Panc1 (cell line): ENCODE data around the gene DECR2. TPM values are rescaled to one million over a fixed set of nuclear protein-coding genes. Genes with fewer than 3 reads are reported as not detected.

Source experiments
- ATAC-seq: fragments of 200-7000 bp; cut with Tn5 transposase; 2 replicates; pipeline ENCODE4 v1.9.1; 2020; ENCODE audit warnings: mild to moderate bottlenecking, moderate library complexity
- BruUV-seq: library from RNA; stranded (reverse); fragments of 400-500 nt; replicated peaks from 2 replicates; lab custom pipeline; 2021; lab: Mats Ljungman, UMichigan
- CTCF ChIA-PET: fragments of 300-600 bp; sonication (Branson Sonifier 250); formaldehyde crosslinking; loops from one replicate; lab custom pipeline; 2022; ENCODE audit warnings: antibody characterized with exemption; lab: Charles Lee
- POLR2A ChIA-PET: fragments of 300-600 bp; sonication (Branson Sonifier 250); formaldehyde crosslinking; loops from one replicate; lab custom pipeline; 2022; ENCODE audit warnings: antibody characterized with exemption; lab: Charles Lee
- DNase-seq: peaks from one replicate; pipeline ENCODE4 v3.0.0-alpha.2; 2010; ENCODE audit warnings: low read depth, low spot score
- H3K27ac ChIP-seq: 2 replicates; pipeline ENCODE4 v1.5.1; 2011; ENCODE audit warnings: mild to moderate bottlenecking, low read length, inconsistent platforms
- H3K27me3 ChIP-seq: fragments of 200-500 bp; sonication (Bioruptor generic); 2 replicates; pipeline ENCODE4 v1.6.0; 2014; ENCODE audit warnings: low read length, inconsistent platforms; ENCODE audit not compliant: control insufficient read depth, insufficient read depth
- H3K36me3 ChIP-seq: fragments of 200-500 bp; sonication (Bioruptor generic); 2 replicates; pipeline ENCODE4 v1.5.1; 2014; ENCODE audit warnings: inconsistent platforms, mild to moderate bottlenecking, low read length, moderate library complexity; ENCODE audit not compliant: control insufficient read depth, insufficient read depth
- H3K4me1 ChIP-seq: 2 replicates; pipeline ENCODE4 v1.5.1; 2011; ENCODE audit warnings: inconsistent platforms, mild to moderate bottlenecking, low read length, moderate library complexity; ENCODE audit not compliant: control insufficient read depth, insufficient read depth
- H3K4me3 ChIP-seq, 2 experiments: 2 replicates each; pipeline ENCODE4 v1.5.1; 2011 to 2012; ENCODE audit warnings: low read depth in 2 of 2, low read length in 2 of 2, mild to moderate bottlenecking in 2 of 2, inconsistent platforms in 1 of 2, moderate library complexity in 1 of 2
- H3K9me3 ChIP-seq: fragments of 200-500 bp; sonication (Bioruptor generic); 2 replicates; pipeline ENCODE4 v1.5.1; 2014; ENCODE audit warnings: low read depth, mild to moderate bottlenecking, inconsistent platforms, low read length, moderate library complexity; ENCODE audit not compliant: control insufficient read depth, insufficient read depth
- POLR2AphosphoS5 ChIP-seq: IDR thresholded peaks from 2 replicates; pipeline ENCODE4 v1.6.1; 2012; ENCODE audit warnings: mild to moderate bottlenecking, low read depth, low read length, moderate library complexity
- SIN3A ChIP-seq: IDR thresholded peaks from 2 replicates; pipeline ENCODE4 v1.6.1; 2012; ENCODE audit warnings: low read depth, mild to moderate bottlenecking, low read length, moderate library complexity, borderline replicate concordance; ENCODE audit not compliant: insufficient read depth
- TCF7L2 ChIP-seq: IDR thresholded peaks from 2 replicates; pipeline ENCODE4 v1.6.1; 2011; ENCODE audit warnings: mild to moderate bottlenecking, low read depth, low read length, inconsistent platforms
- in situ Hi-C: cut with HindIII; loops from 2 replicates; pipeline ENCODE4 v1.10.0; 2016; ENCODE audit warnings: low sequenced_read_pairs, low pct_unique_long_range_greater_than_20kb
- intact Hi-C: fragments of 100-400 bp; cut with micrococcal nuclease; formaldehyde crosslinking; loops from one replicate; pipeline ENCODE4 v1.10.0; 2022; ENCODE audit not compliant: unreplicated experiment
- total RNA-seq: library from RNA; stranded (reverse); gene quantifications from one replicate; pipeline ENCODE4 v1.2.1, GENCODE V29; 2021; ENCODE audit not compliant: unreplicated experiment
- TF ChIP-seq, protein P1 (sequence below), 2 experiments: IDR thresholded peaks; 2 replicates each; pipeline ENCODE4 v1.6.1; 2011 to 2012; ENCODE audit warnings: low read depth in 2 of 2, control low read depth in 1 of 2, low read length in 1 of 2, mild to moderate bottlenecking in 1 of 2, moderate library complexity in 1 of 2; ENCODE audit not compliant: insufficient read depth in 1 of 2
- TF ChIP-seq, protein P2 (sequence below): fragments of 450-650 bp; IDR thresholded peaks from 2 replicates; pipeline ENCODE4 v1.5.1; 2017; ENCODE audit warnings: mild to moderate bottlenecking

DECR2 gene
- total RNA-seq, 1 experiment from 2014 or later: 92.7 TPM

DNA sequence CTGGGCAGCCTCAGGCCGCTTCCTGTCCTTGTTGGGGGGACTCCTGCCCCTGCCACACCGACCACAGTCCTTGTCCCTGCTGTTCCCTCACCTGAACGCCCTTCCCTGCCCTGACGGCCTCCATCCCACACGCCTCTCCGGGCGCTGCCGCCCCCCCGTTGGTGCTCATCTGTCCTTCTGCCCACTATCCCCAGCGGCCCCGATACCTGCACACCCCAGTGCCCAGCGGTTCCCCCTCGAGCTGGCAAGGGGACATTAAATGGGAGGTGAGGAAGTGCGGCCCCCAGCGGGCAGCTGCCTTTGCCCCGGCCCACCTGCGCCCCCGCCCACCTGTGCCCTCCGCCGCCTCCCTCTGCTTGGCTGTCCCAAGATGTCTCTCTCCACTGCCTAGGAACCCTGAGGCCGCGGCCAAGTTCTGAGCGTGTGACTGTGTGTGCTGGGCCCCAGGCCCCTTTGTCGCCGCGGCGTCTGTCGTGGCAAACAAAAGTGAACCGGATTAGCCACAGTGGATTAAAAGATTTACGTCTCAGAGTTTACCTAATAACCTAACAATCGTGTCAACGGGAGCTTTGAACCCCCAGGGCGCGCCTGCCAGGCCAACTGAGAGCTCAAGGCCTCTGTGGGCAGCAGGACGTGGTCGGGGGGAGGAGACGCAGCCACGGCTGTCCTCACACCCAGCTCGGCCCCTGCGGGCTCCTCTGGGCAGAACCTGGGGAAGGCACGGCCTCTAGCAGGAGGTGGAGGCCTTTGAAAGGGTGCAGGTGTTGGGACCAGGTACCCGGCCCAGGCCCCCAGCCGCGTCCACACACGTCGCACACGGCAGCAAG, 41.6 kb upstream of the DECR2 start:
- no TSS peak for BruUV-seq
- ATAC-seq: no peak
- H3K36me3 ChIP-seq: no peaks in the 10 kb centered on the region
- in situ Hi-C loops: no loop called here
- no peaks in the 10 kb centered on the region for H3K27me3 ChIP-seq
- H3K4me3 ChIP-seq: no peak overlapping the region
- TF ChIP-seq POLR2AphosphoS5 (no peak), SIN3A (no peak), TCF7L2 (no peak)
- TF ChIP-seq, protein P1, sequence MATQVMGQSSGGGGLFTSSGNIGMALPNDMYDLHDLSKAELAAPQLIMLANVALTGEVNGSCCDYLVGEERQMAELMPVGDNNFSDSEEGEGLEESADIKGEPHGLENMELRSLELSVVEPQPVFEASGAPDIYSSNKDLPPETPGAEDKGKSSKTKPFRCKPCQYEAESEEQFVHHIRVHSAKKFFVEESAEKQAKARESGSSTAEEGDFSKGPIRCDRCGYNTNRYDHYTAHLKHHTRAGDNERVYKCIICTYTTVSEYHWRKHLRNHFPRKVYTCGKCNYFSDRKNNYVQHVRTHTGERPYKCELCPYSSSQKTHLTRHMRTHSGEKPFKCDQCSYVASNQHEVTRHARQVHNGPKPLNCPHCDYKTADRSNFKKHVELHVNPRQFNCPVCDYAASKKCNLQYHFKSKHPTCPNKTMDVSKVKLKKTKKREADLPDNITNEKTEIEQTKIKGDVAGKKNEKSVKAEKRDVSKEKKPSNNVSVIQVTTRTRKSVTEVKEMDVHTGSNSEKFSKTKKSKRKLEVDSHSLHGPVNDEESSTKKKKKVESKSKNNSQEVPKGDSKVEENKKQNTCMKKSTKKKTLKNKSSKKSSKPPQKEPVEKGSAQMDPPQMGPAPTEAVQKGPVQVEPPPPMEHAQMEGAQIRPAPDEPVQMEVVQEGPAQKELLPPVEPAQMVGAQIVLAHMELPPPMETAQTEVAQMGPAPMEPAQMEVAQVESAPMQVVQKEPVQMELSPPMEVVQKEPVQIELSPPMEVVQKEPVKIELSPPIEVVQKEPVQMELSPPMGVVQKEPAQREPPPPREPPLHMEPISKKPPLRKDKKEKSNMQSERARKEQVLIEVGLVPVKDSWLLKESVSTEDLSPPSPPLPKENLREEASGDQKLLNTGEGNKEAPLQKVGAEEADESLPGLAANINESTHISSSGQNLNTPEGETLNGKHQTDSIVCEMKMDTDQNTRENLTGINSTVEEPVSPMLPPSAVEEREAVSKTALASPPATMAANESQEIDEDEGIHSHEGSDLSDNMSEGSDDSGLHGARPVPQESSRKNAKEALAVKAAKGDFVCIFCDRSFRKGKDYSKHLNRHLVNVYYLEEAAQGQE (IDR thresholded peaks at IDR 0.05; ENCODE audit: insufficient read depth in 1 of 2, low read depth in 2 of 2, low read length in 1 of 2): no peak
- TF ChIP-seq, protein P2, sequence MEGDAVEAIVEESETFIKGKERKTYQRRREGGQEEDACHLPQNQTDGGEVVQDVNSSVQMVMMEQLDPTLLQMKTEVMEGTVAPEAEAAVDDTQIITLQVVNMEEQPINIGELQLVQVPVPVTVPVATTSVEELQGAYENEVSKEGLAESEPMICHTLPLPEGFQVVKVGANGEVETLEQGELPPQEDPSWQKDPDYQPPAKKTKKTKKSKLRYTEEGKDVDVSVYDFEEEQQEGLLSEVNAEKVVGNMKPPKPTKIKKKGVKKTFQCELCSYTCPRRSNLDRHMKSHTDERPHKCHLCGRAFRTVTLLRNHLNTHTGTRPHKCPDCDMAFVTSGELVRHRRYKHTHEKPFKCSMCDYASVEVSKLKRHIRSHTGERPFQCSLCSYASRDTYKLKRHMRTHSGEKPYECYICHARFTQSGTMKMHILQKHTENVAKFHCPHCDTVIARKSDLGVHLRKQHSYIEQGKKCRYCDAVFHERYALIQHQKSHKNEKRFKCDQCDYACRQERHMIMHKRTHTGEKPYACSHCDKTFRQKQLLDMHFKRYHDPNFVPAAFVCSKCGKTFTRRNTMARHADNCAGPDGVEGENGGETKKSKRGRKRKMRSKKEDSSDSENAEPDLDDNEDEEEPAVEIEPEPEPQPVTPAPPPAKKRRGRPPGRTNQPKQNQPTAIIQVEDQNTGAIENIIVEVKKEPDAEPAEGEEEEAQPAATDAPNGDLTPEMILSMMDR: no peak
- DNase-seq: no peak
- CTCF ChIA-PET: no interaction called here
- no peak overlapping the region for H3K27ac ChIP-seq
- peaks cover 9% of the 10 kb centered on the region for H3K4me1 ChIP-seq
- H3K9me3 ChIP-seq: no peaks in the 10 kb centered on the region
- POLR2A ChIA-PET: no interaction called here
- intact Hi-C loops: no loop called here

GRCh38 chr16:360698-361336, 40.9 kb upstream of the DECR2 start:
- CTCF ChIA-PET: interaction anchor here (0.5 kb wide), 1 partner anchor 150 kb away, joined by 3 read pairs; no protein-coding TSS in a partner anchor
- no TSS peak for BruUV-seq
- Histone ChIP-seq H3K27me3 (no peaks in the 10 kb centered on the region), H3K4me1 (peaks cover 9% of the 10 kb centered on the region), H3K4me3 (no peak overlapping the region), H3K9me3 (no peaks in the 10 kb centered on the region), H3K27ac (no peak overlapping the region), H3K36me3 (no peaks in the 10 kb centered on the region)
- ATAC-seq (no peak), DNase-seq (no peak)
- intact Hi-C loops: no loop called here
- in situ Hi-C loops: no loop called here
- POLR2A ChIA-PET: no interaction called here
- TF ChIP-seq POLR2AphosphoS5 (no peak), SIN3A (no peak), TCF7L2 (no peak)
- TF ChIP-seq, protein P2: no peak
- TF ChIP-seq, protein P1 (IDR thresholded peaks at IDR 0.05; ENCODE audit: insufficient read depth in 1 of 2, low read depth in 2 of 2, low read length in 1 of 2): no peak
